GM18502 (cell line): ENCODE measurements around the gene SIN3A.
"Not testable (repeated sequence)": the region's sequence is repeated elsewhere in the genome, so short reads cannot be mapped to it uniquely, and the experiment has no call there.

Source experiments
- ATAC-seq: cut with Tn5 transposase; IDR thresholded peaks from one replicate; pipeline ENCODE4 v1.9.1; 2021; ENCODE audit warnings: mild to moderate bottlenecking; ENCODE audit not compliant: unreplicated experiment, poor library complexity

Gene SIN3A

GRCh38 chr15:75358771-75359536 lies 92.5 kb downstream of the SIN3A start:
- no peak for ATAC-seq

- no peak for ATAC-seq
Measured at GRCh38 chr15:75357976-75358673, 93.4 kb downstream of the SIN3A start.

GRCh38 chr15:75356517-75356916 lies 95.0 kb downstream of the SIN3A start:
- no peak for ATAC-seq

GRCh38 chr15:75356006-75356405 lies 95.5 kb downstream of the SIN3A start:
- no peak for ATAC-seq

- ATAC-seq = no peak
Measured at GRCh38 chr15:75355369-75355768, 96.1 kb downstream of the SIN3A start.

GRCh38 chr15:75354454-75354853 lies 97.0 kb downstream of the SIN3A start:
- ATAC-seq = no peak

GRCh38 chr15:75353604-75354003 lies 97.9 kb downstream of the SIN3A start:
- no peak for ATAC-seq

- no peak for ATAC-seq
Measured at GRCh38 chr15:75352186-75353080, 99.1 kb downstream of the SIN3A start.

GRCh38 chr15:75350601-75351361 lies 100.7 kb downstream of the SIN3A start:
- ATAC-seq = no peak

- no peak for ATAC-seq
Measured at GRCh38 chr15:75349851-75350588, 101.5 kb downstream of the SIN3A start.

- not testable (repeated sequence) for ATAC-seq
Measured at GRCh38 chr15:75349351-75349669, 102.2 kb downstream of the SIN3A start.

GRCh38 chr15:75348562-75349350 lies 102.7 kb downstream of the SIN3A start:
- ATAC-seq = no peak

GRCh38 chr15:75348034-75348561 lies 103.4 kb downstream of the SIN3A start:
- ATAC-seq = no peak

- no peak for ATAC-seq
Measured at GRCh38 chr15:75347222-75348033, 104.1 kb downstream of the SIN3A start.

- ATAC-seq = no peak
Measured at GRCh38 chr15:75346796-75347221, 104.7 kb downstream of the SIN3A start, which contains the start of gene NEIL1. NEIL1 (plus strand) TSS chr15:75347039; CDS start chr15:75348906, 1,867 bp downstream.

- ATAC-seq = not testable (repeated sequence)
Measured at GRCh38 chr15:75343953-75344352, 107.5 kb downstream of the SIN3A start.

- no peak for ATAC-seq
Measured at GRCh38 chr15:75342221-75342620, 109.3 kb downstream of the SIN3A start.
